K562 (cell line): ENCODE results near the gene DHODH. TPM values are rescaled to one million over a fixed set of nuclear protein-coding genes. Genes with fewer than 3 reads are reported as not detected.

Source experiments
- BCOR ChIP-seq: fragments of 450-650 bp; IDR thresholded peaks from 2 replicates; pipeline ENCODE4 v1.6.1; 2016
- KAT8 ChIP-seq: fragments of 450-650 bp; IDR thresholded peaks from 2 replicates; pipeline ENCODE4 v1.6.1; 2016; ENCODE audit warnings: low read depth, mild to moderate bottlenecking
- MAFF ChIP-seq: IDR thresholded peaks from 2 replicates; pipeline ENCODE4 v1.6.1; 2012; ENCODE audit warnings: low read length, improper control_type of control experiment
- ZNF121 ChIP-seq: sonication (generic); formaldehyde crosslinking; conservative IDR thresholded peaks from 2 replicates; pipeline ENCODE4 v1.8.0; 2022; ENCODE audit warnings: missing genetic modification reagents
- ZNF282 ChIP-seq: sonication (generic); formaldehyde crosslinking; IDR thresholded peaks from 2 replicates; pipeline ENCODE4 v1.8.1; 2023; ENCODE audit warnings: missing genetic modification reagents
- ZNF318 ChIP-seq, 2 experiments: fragments of 450-650 bp; IDR thresholded peaks; 2 replicates each; pipeline ENCODE4 v1.6.1; 2016; ENCODE audit warnings: mild to moderate bottlenecking in 2 of 2, borderline replicate concordance in 1 of 2, low read depth in 1 of 2, moderate library complexity in 1 of 2
- polyA plus RNA-seq, 8 experiments: library from polyadenylated mRNA; depleted of rRNA in 4 of 8; stranded (reverse) in 5 of 8; unstranded in 3 of 8; fragments of >200 nt; fragmentation: Nextera tagmentation in 2 of 8; fragmentation: Illumina TruSeq in 1 of 8; extraction: Ambion mirVana in 2 of 8; extraction: Trizol in 1 of 8; gene quantifications; 2 replicates each; pipeline versions ENCODE4 v1.2.1 to v1.2.3, GENCODE V29; 2011 to 2014; ENCODE audit warnings: inconsistent platforms in 1 of 8, missing spikeins in 1 of 8
- total RNA-seq, 7 experiments: library from RNA; depleted of rRNA in 6 of 7; stranded (reverse); fragments of >200 nt in 6 of 7; fragmentation: Illumina TruSeq in 2 of 7; extraction: Trizol in 2 of 7; gene quantifications; 2 replicates each; pipeline versions ENCODE4 v1.2.1 to v1.2.3, GENCODE V29; 2011 to 2021; ENCODE audit warnings: low replicate concordance in 1 of 7

The DHODH gene
- total and polyA plus RNA-seq, 9 of the 15 experiments (the other 6 are each of a cell fraction or from before 2014, with no cell fraction given): 4.3 to 19.9 (median 12.7) TPM

GRCh38 chr16:72009779-72010178 lies 1.2 kb downstream of the DHODH start (continued):
- TF ChIP-seq ZNF318 (IDR thresholded peaks at IDR 0.05; ENCODE audit: borderline replicate concordance in 1 of 2, low read depth in 1 of 2) (no peak), ZNF282 (CRISPR knock-in tag) (no peak), ZNF121 (CRISPR knock-in tag) (peak; percentile 79), KAT8 (no peak), MAFF (no peak), BCOR (peak; percentile 31; the same call in 1 of the 2 replicates)
